Stomach (tissue), 9 donors: ENCODE measurements around the gene CBLC. TPM values are rescaled to one million over a fixed set of nuclear protein-coding genes. Genes with fewer than 3 reads are reported as not detected.
A peak's percentile ranks its signal among the peaks of the same experiment; 100 is the strongest.

Experiments
- DNase-seq, 2 donors: peaks; one replicate each; pipeline versions ENCODE4 v3.0.0 to v3.0.0-alpha.2; 2013 to 2019
- H3K27ac ChIP-seq, 5 donors: fragments of 200-600 bp in 4 of 5; sonication (generic) in 4 of 5; one replicate each; pipeline ENCODE4 v1.5.1; 2013 to 2019; ENCODE audit warnings: mild to moderate bottlenecking in 1 of 5, moderate library complexity in 1 of 5
- H3K27me3 ChIP-seq, 3 donors: fragments of 200-600 bp; sonication (generic); one replicate each; pipeline ENCODE4 v1.5.1; 2017 to 2019; ENCODE audit warnings: mixed run types in 1 of 3
- H3K36me3 ChIP-seq, 4 donors: fragments of 200-600 bp; sonication (generic); 1 replicate in 3 of 4; 2 replicates in 1 of 4; pipeline ENCODE4 v1.5.1; 2016 to 2019
- H3K4me1 ChIP-seq, 4 donors: fragments of 200-600 bp; sonication (generic); one replicate each; pipeline ENCODE4 v1.5.1; 2016 to 2019
- H3K4me3 ChIP-seq, 4 donors: fragments of 200-600 bp; sonication (generic) in 3 of 4; one replicate each; pipeline ENCODE4 v1.5.1; 2016 to 2019; ENCODE audit warnings: mild to moderate bottlenecking in 1 of 4
- H3K9me3 ChIP-seq, 4 donors: fragments of 200-600 bp; sonication (generic); one replicate each; pipeline ENCODE4 v1.5.1; 2016 to 2019
- EP300 ChIP-seq: sonication (generic); formaldehyde crosslinking; IDR thresholded peaks from one replicate; pipeline ENCODE4 v1.6.1; 2017; ENCODE audit warnings: antibody characterized with exemption
- POLR2A ChIP-seq, 4 donors: fragments of 450-650 bp; IDR thresholded peaks; one replicate each; pipeline ENCODE4 v1.6.1; 2016; ENCODE audit warnings: antibody characterized with exemption in 4 of 4, control low read depth in 2 of 4, mild to moderate bottlenecking in 1 of 4, moderate library complexity in 1 of 4
- POLR2AphosphoS5 ChIP-seq, 3 donors: sonication (generic); formaldehyde crosslinking; IDR thresholded peaks; one replicate each; pipeline ENCODE4 v1.6.1; 2016; ENCODE audit warnings: antibody characterized with exemption in 3 of 3
- WGBS, 5 donors: extraction: QIAGEN DNeasy Blood & Tissue Kit in 3 of 5; methylation state at CpG; one replicate each; pipeline versions ENCODE4 v1.1.5 to v1.1.7; 2013 to 2018; 5-methylcytosine and 5-hydroxymethylcytosine counted together
- intact Hi-C: fragments of 100-400 bp; cut with DNase I; formaldehyde crosslinking; loops from one replicate; pipeline ENCODE4 v1.15.1; 2023; ENCODE audit warnings: low total_unique reads
- polyA plus RNA-seq, 3 donors: library from polyadenylated mRNA; stranded (reverse); fragments of 200-250 nt; gene quantifications; one replicate each; pipeline ENCODE4 v1.2.3, GENCODE V29; 2013
- total RNA-seq, 5 donors: library from RNA; depleted of rRNA; stranded (reverse); fragments of >200 nt; gene quantifications; one replicate each; pipeline versions ENCODE4 v1.1.0 to v1.2.3, GENCODE V29; 2014 to 2016
- TF ChIP-seq, protein P1 (sequence below), 7 experiments: fragments of 450-650 bp in 4 of 7; fragments of 200-600 bp in 3 of 7; sonication (generic) in 3 of 7; IDR thresholded peaks; one replicate each; pipeline ENCODE4 v1.5.1; 2016 to 2019; ENCODE audit warnings: antibody characterized with exemption in 7 of 7, control low read depth in 2 of 7, mild to moderate bottlenecking in 1 of 7
- donor health status: healthy with polysubstance abuse.
- donor health status: Bipolar disorder and iron deficiency.
- donor health status: healthy.

The CBLC gene
- total and polyA plus RNA-seq, 8 donors, result 13.2 to 178 (median 42.8) TPM

DNA sequence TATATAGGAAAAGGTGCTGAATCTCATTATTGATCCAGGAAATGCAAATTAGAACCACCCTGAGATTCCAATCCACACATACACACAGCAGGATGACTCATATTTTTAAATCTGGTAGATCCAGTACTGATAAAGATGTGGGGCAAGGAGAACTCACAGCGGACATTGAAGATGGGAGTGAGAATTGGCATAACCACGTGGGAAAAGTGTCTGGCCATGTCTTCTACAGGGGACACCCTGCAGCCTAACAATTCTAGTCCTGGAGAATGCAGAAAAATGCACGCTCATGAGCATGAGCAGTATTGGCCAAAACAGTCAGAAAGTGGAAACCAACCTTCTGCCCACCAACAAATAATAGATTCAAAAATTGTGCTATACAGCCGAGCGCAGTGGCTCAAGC, 42.7 kb upstream of the CBLC start:
- no peaks in the 10 kb centered on the region for H3K27me3 ChIP-seq
- no peaks in the 10 kb centered on the region for H3K9me3 ChIP-seq
- TF ChIP-seq, protein P1, sequence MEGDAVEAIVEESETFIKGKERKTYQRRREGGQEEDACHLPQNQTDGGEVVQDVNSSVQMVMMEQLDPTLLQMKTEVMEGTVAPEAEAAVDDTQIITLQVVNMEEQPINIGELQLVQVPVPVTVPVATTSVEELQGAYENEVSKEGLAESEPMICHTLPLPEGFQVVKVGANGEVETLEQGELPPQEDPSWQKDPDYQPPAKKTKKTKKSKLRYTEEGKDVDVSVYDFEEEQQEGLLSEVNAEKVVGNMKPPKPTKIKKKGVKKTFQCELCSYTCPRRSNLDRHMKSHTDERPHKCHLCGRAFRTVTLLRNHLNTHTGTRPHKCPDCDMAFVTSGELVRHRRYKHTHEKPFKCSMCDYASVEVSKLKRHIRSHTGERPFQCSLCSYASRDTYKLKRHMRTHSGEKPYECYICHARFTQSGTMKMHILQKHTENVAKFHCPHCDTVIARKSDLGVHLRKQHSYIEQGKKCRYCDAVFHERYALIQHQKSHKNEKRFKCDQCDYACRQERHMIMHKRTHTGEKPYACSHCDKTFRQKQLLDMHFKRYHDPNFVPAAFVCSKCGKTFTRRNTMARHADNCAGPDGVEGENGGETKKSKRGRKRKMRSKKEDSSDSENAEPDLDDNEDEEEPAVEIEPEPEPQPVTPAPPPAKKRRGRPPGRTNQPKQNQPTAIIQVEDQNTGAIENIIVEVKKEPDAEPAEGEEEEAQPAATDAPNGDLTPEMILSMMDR (IDR thresholded peaks at IDR 0.05), result no peak
- peak in 2 of 3 donors; percentile 6 to 15 for TF ChIP-seq POLR2AphosphoS5 (IDR thresholded peaks at IDR 0.05)
- TF ChIP-seq EP300, result no peak
- no peak for TF ChIP-seq POLR2A (IDR thresholded peaks at IDR 0.05)
- intact Hi-C loops, result no loop called here
- peaks cover 9 to 62% (median 25%) of the 10 kb centered on the region in 4 donors for H3K4me1 ChIP-seq
- no peak for DNase-seq
- H3K4me3 ChIP-seq, result no peak overlapping the region
- WGBS, 5 donors, result 59 to 68% (median 64%) methylated on average over 5 of the region's 5 CpGs
- no peaks in the 10 kb centered on the region for H3K36me3 ChIP-seq
- H3K27ac ChIP-seq, result peak overlapping the region in 2 of 5 donors; percentile 62 to 72

DNA sequence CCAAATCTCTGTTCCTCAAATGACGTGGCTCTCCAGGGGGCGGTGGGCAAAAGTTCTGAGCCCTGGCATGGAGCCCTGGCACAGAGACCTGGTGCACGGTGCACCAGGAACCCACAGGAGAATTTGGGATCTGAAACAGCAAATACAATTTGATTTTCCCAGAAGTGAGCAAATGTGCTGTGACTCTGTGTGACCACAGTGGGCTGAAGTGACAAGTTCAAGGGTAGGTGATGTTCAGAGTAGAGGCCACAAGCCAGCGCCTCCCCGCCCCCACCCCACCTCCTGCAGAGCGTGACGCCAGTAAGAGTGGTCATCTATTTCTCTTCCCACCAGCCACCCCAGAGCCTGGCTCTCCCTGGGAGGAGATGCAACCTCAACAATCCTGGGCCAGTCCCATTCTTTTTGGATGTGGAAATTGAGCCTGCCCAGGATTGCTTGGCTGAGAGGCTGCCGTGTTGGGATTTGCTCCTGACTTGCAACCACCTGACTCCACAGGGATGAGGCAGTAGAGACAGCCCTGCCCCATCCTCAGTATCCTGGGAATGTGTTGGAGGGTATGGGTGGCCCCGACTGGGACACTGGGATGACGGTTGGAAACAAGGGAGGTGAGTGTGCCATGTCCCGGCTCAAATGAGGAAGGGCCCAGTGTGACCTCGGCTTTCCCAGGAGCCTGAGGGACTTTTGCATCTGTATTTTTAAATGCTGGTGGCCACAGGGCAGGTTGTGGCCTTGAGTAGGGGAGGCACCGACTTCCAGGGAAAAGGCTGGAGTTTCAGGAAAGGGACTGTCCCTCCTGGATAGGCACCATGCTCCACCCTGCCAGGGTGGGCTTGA, 40.2 kb upstream of the CBLC start:
- whole genome bisulfite sequencing, 5 donors, result 56 to 73% (median 66%) methylated on average over 12 to 13 of the region's 13 CpGs
- no peak overlapping the region for H3K27ac ChIP-seq
- H3K4me3 ChIP-seq, result no peak overlapping the region
- no peak for DNase-seq
- TF ChIP-seq EP300 (no peak), POLR2AphosphoS5 (IDR thresholded peaks at IDR 0.05) (no peak), POLR2A (IDR thresholded peaks at IDR 0.05) (no peak)
- TF ChIP-seq, protein P1 (IDR thresholded peaks at IDR 0.05), result no peak
- intact Hi-C loops, result no loop called here
- no peaks in the 10 kb centered on the region for H3K36me3 ChIP-seq
- H3K27me3 ChIP-seq, result no peaks in the 10 kb centered on the region
- no peaks in the 10 kb centered on the region for H3K9me3 ChIP-seq
- H3K4me1 ChIP-seq, result peaks cover 30 to 81% (median 48%) of the 10 kb centered on the region in 4 donors

DNA sequence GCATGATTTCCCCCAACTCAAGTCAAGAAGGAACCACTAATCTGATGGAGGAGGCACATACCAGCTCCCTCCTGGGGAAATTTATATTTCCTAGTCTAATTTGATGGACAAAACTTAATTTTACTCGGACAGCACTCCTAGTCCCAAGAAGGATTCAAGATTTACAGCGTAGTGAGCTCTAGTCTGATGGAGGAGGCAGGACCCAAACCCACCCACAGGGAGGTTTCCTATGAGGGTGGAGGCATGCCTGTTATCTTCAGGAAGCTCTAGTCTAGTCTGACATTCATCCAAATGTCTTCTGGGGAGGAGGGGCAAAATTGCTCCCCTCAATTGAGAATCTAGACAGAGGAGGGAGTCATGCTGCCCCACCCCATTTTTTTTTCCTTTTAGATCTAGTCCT, 39.6 kb upstream of the CBLC start:
- Histone ChIP-seq H3K4me1 (peaks cover 37 to 82% (median 53%) of the 10 kb centered on the region in 4 donors), H3K36me3 (no peaks in the 10 kb centered on the region), H3K27ac (peak overlapping the region in 1 of 5 donors; percentile 27), H3K9me3 (no peaks in the 10 kb centered on the region), H3K4me3 (no peak overlapping the region), H3K27me3 (no peaks in the 10 kb centered on the region)
- TF ChIP-seq EP300 (no peak), POLR2AphosphoS5 (IDR thresholded peaks at IDR 0.05) (no peak)
- no peak for DNase-seq
- intact Hi-C loops, result no loop called here
- WGBS, 5 donors, result 76 to 98% (median 89%) methylated on average over 2 of the region's 2 CpGs

DNA sequence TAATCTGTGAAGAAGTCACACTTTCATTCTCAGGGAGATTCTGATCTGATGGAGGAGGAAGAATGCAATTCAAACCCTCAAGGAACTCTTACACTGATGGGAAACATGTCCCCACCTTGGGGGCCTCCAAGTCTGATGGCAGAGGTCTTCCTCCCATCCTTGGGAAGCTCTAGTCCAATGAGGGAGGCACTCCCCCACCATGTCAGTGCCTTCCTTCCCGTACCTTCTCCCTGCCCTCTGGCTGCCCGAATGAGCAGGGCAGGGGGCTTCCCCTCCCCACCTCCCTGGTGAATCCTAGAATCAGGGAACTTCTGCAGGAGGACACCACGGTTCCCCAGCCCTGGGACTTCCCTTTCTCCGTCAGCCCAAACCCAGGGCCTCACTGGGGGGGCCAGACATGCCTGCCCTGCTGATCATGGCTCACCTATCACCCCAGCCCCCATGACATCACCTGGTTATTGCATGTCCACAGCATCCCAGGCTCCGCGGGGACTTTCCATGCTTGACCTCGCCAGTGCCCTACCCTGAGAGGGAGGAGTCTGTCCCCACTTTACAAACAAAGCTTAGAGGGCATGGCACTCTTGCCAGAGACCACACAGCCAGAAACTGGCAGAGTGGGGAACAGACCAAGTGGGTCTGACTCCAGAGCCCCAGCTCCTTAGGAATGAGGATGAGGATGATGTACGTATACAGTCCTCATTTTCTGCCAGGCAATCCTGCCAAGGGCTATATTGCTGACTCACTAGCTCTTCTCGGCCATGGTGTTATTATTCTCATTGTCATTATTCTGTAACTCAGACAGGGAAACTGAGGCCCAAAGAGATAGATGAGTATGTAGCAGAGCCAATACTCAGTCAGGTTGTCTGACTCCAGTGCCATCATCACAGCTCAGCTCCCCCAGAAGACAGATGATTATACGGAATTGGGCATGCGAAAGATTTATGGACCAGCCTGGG, 38.8 kb upstream of the CBLC start:
- Histone ChIP-seq H3K9me3 (no peaks in the 10 kb centered on the region), H3K27ac (peak overlapping the region; percentile 27 to 66 (median 60)), H3K4me3 (no peak overlapping the region), H3K27me3 (no peaks in the 10 kb centered on the region), H3K4me1 (peaks cover 44 to 89% (median 60%) of the 10 kb centered on the region in 4 donors), H3K36me3 (no peaks in the 10 kb centered on the region)
- intact Hi-C loops, result no loop called here
- DNase-seq, result peak; percentile 67 to 68
- 40 to 46% (median 43%) methylated on average over 10 to 11 of the region's 11 CpGs for WGBS, 5 donors
- no peak for TF ChIP-seq POLR2A (IDR thresholded peaks at IDR 0.05)
- TF ChIP-seq POLR2AphosphoS5 (IDR thresholded peaks at IDR 0.05), result peak in 1 of 3 donors; percentile 39

DNA sequence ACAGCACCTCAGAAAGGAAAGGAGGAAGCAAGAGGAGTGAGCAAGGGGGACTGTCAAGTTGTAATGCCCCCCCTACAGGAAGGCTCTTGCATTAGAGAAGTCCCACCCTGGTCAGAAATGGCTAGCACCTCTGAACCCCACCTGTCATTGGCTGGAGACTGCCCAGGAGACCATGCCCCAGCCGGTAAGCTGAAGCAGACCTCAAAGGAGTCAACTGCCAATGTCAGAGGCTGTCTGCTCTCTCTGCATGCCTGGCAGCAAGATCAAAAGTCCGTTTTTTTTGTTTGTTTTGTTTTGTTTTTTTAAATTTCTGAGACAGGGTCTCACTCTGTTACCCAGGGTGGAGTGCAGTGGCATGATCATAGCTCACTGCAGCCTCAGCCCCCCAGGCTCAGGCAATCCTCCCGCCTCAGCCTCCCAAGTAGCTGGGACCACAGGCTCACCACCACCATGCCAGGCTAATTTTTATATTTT, 37.3 kb upstream of the CBLC start:
- H3K4me3 ChIP-seq, result no peak overlapping the region
- no peaks in the 10 kb centered on the region for H3K36me3 ChIP-seq
- 38 to 53% (median 42%) methylated on average over 3 of the region's 3 CpGs for WGBS, 5 donors
- intact Hi-C loops, result no loop called here
- no peak for DNase-seq
- peaks cover 58 to 92% (median 70%) of the 10 kb centered on the region in 4 donors for H3K4me1 ChIP-seq
- H3K27ac ChIP-seq, result peak overlapping the region; percentile 87 to 99 (median 96)
- no peaks in the 10 kb centered on the region for H3K27me3 ChIP-seq
- no peaks in the 10 kb centered on the region for H3K9me3 ChIP-seq
- TF ChIP-seq, protein P1 (IDR thresholded peaks at IDR 0.05), result no peak
- TF ChIP-seq POLR2A (IDR thresholded peaks at IDR 0.05), result no peak
- TF ChIP-seq EP300, result no peak
- TF ChIP-seq POLR2AphosphoS5 (IDR thresholded peaks at IDR 0.05), result no peak
